Astrocyte of the cerebellum (primary cell): ENCODE results near the gene DALRD3.

ENCODE experiments used
- DNase-seq: peaks from one replicate; pipeline ENCODE4 v3.0.0-alpha.2; 2011; ENCODE audit warnings: low read depth
- H3K4me3 ChIP-seq: 2 replicates; pipeline ENCODE4 v1.5.1; 2011; ENCODE audit warnings: mild to moderate bottlenecking, low read depth, low read length, moderate library complexity
- in situ Hi-C: cut with HindIII; loops from 2 replicates; pipeline ENCODE4 v1.10.0; 2017; ENCODE audit warnings: low sequenced_read_pairs
- TF ChIP-seq, protein P1 (sequence below): IDR thresholded peaks from 2 replicates; pipeline ENCODE4 v1.5.1; 2012; ENCODE audit warnings: low read length, low read depth, moderate library complexity, mild to moderate bottlenecking; ENCODE audit errors: missing control alignments

Gene DALRD3

GRCh38 chr3:49028298-49028672 lies 9.9 kb upstream of the DALRD3 start:
- H3K4me3 ChIP-seq, result peak overlapping the region; percentile 87

GRCh38 chr3:49027634-49028033 lies 9.3 kb upstream of the DALRD3 start:
- TF ChIP-seq, protein P1, sequence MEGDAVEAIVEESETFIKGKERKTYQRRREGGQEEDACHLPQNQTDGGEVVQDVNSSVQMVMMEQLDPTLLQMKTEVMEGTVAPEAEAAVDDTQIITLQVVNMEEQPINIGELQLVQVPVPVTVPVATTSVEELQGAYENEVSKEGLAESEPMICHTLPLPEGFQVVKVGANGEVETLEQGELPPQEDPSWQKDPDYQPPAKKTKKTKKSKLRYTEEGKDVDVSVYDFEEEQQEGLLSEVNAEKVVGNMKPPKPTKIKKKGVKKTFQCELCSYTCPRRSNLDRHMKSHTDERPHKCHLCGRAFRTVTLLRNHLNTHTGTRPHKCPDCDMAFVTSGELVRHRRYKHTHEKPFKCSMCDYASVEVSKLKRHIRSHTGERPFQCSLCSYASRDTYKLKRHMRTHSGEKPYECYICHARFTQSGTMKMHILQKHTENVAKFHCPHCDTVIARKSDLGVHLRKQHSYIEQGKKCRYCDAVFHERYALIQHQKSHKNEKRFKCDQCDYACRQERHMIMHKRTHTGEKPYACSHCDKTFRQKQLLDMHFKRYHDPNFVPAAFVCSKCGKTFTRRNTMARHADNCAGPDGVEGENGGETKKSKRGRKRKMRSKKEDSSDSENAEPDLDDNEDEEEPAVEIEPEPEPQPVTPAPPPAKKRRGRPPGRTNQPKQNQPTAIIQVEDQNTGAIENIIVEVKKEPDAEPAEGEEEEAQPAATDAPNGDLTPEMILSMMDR, result no peak
- DNase-seq, result no peak
- in situ Hi-C loops, result no loop called here

More at GRCh38 chr3:49028298-49028672, 9.9 kb upstream of the DALRD3 start:
- TF ChIP-seq, protein P1, result no peak
- DNase-seq, result no peak
- in situ Hi-C loops, result no loop called here

GRCh38 chr3:49026536-49026935 lies 8.2 kb upstream of the DALRD3 start:
- TF ChIP-seq, protein P1, result no peak
- DNase-seq, result no peak
- H3K4me3 ChIP-seq, result no peak overlapping the region
- in situ Hi-C loops, result no loop called here

More at GRCh38 chr3:49027634-49028033, 9.3 kb upstream of the DALRD3 start:
- no peak overlapping the region for H3K4me3 ChIP-seq

DNA sequence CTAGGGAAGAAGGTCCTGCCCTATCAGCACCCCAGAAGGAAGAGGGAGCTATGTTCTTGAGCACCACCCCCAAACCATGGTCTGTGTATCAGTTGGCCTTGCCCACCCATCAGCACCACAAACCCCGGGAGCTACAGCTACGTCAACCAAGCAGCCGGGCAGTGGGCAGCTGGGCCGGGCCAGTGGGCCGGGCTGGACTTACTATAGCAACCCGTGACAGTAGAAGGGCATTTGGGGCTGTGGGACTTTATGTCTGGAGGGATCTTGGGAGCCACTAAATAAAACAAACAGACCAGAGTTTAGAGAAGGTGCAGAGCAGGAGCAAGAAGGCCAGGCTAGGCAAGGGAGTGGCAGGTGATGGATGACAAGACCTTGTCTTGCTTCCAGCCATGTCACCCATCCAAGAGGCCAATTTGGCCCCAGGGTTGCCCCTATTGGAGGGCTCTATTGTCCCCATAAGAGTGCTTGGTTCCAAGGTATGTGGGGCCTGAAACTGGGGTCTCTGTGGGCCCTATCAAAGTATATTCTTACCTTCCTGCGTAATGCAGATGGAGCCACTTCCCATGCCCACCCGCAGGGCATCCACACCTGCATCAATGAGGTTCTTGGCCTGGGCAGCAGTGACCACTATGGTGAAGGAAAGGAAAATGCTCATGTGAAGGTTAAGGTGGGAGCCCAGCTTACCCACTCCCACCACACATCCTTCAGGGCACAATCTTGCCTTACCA lies 7.6 kb upstream of the DALRD3 start:
- no peak for DNase-seq
- in situ Hi-C loops, result no loop called here
- H3K4me3 ChIP-seq, result no peak overlapping the region
- TF ChIP-seq, protein P1, result no peak

DNA sequence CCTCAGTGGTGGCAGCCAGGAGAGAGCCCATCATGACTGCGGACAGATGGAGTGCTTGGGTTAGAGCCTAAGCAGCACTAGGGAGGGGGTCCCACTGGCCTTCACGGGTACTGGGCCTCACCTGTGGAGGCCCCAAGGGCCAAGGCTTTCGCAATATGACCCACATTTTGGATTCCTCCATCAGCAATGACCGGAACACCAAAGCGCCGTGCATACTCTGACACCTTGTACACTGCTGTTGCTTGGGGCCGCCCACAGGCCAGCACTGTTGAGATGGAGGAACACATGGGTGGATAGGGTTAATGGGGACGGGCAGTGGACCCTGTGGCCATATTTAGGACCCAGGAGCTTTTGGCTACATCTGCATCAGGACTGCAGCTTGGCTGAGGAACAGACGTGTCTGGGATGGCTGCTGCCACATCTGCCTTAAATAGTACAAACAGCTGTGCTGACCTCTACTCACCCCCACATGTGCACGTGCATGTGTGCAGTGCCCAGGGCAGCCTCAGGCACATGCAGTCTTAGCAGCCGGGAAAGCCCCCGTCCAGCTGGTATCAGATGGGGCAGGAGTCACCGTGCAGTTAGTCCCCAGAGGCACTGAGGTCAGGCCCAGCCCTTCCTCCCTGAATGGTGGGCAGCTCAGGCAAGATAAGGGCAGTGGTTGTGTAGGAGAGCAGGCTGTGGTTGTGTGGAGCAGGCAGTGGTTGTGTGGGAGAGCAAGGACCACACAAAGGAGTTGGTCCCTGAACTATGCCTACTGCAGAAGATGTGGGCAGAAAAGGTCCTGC lies 6.8 kb upstream of the DALRD3 start:
- DNase-seq, result no peak
- TF ChIP-seq, protein P1, result no peak
- in situ Hi-C loops, result no loop called here
- no peak overlapping the region for H3K4me3 ChIP-seq

- TF ChIP-seq, protein P1, result no peak
- in situ Hi-C loops, result no loop called here
- DNase-seq, result no peak
- no peak overlapping the region for H3K4me3 ChIP-seq
Measured at GRCh38 chr3:49024449-49024848, 6.1 kb upstream of the DALRD3 start.
